GM21515 (cell line): ENCODE data around the gene CSNK1G2.

Source experiments
- ATAC-seq: cut with Tn5 transposase; IDR thresholded peaks from one replicate; pipeline ENCODE4 v1.9.1; 2021; ENCODE audit not compliant: unreplicated experiment

The CSNK1G2 gene

GRCh38 chr19:1962674-1963073 lies 21.7 kb downstream of the CSNK1G2 start:
- no peak for ATAC-seq

DNA sequence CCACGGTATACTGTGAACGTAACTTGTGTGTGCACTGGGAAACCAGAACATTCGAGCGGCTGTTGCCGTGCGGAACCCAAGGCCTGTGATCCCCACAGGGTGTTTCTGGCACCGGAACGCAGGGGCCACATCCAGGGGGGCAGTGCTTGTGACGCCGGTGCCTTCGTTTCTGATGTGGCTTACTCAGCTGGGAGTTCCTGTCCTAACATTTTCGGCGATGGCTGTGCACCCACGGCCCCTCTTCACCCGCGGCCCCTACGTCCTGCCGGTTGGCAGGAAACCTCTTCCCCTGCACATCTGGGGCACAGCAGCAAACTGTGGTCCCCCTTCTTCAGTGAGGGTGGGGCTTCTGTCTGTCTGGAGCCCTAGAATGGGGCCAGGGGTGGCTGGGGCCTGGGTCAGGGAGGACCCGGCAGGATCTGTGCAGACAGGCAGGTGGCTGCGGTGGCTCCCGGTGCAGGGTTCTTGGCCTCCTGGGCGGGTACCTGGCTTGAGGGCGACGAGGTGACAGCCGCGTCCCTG lies 26.2 kb downstream of the CSNK1G2 start:
- no peak for ATAC-seq

DNA sequence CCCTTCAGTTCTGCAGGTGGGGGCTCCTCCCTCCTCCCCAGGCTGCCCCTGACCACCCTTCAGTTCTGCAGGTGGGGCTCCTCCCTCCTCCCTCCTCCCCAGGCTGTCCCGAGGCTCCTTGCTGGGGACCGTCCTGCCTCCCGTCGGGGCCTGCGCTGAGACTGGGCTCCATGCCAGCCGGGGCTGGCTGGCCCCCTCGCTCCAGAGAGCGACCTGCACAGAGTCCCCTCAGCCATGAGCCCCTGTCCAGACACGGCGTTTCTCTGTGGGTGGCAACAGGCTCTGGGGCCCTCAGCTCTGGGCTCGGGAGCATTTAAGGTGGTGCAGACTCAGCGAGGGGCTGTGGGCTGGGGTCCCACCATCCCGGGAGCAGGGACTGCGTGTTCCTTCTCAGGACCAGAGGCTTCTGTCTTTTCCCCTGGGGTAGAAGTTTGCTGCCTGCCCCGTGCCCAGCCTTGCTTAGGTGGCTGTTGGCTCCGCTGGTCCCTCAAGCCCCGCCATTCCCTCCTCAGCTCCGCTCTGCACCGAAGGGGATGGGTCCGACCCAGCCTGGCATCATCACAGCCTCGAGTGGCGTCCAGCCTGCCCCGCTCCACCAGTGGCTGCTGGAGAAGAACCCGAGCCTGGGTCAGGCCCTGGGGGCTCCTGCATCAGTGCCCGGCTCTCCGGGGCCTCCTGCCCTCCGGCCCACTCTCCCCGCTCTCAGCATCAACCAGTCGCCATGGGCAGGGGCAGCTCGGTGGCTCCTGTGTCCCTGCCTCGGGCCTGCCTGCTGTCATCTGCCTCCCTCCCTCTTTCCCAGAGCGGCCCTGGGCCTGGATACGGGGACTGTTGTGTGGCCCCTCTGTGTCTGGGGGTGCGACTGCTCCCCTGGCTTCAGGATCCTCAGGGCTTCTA lies 27.6 kb downstream of the CSNK1G2 start:
- no peak for ATAC-seq

- ATAC-seq: no peak
These were observed 28.4 kb downstream of the CSNK1G2 start for GRCh38 chr19:1969176-1970002.

DNA sequence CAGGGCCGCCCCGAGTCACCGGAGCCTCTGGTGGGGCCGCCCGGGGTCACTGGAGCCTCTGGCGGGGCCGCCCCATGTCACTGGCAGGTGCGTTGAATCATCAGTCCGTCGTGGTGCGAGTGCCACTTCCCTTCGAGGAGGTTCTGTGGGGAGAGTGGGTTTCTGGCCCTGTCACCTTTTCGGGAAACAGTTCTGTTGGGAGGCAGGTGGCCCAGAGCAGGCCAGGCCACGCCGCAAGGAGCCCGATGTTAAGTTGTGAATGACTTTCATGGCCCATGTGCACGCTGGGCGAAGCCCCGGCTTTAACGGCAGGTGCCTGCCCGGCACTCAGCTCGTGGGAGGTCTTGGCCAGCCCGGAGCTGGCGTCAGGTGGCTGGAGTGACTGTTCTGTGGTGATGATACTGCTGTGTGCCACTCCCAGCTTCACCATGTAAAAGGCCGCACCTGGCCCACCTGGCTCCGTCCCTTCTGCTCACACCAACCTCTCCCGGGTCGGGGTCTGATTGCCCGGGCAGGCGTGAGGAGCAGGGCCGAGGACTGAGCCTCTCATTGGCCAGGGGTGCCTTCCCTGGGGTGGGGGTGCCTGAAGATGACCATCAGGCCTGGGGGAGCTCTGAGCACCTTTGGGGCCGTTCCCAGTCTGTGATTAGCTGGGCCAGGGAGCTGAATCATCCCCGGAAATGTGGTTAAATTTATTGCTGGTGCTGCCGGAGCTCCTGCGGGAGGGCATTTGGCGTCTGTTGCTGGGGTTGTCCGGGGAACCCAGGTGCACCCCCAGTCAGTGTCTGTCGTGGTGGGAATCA lies 29.2 kb downstream of the CSNK1G2 start:
- no peak for ATAC-seq

DNA sequence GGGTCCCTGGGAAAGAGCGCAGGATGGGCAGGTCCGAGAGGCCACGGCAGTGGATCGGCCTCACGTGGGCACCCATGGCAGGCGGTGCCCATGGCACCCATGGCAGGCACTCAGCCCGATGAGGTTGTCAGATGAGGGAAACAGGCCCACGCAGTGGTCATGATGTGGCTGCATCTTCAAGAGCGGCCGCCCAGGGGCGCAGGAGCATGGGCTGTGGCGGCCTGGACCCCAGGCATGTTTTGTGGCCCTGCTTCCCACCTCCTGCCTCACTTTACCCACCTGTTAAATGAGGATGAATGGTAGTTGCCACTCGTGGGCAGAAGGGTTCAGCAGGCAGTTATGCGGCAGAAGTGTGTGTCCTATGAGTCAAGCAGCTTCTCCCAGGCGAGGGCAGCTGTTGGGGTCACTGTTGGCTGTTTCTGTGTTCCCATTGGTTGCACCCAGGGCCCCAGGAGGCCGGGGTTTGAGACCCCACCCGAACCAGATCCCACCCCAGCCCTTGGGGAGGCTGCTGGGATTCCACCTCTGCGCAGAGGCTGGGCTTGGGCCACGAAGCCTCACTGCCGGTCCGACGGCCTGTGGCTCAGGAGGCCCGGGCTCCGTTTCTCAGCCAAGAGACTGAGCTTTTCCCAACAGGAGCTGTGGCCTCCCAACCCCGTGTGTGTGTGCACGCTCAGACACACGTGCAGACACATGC lies 30.0 kb downstream of the CSNK1G2 start:
- ATAC-seq: no peak

DNA sequence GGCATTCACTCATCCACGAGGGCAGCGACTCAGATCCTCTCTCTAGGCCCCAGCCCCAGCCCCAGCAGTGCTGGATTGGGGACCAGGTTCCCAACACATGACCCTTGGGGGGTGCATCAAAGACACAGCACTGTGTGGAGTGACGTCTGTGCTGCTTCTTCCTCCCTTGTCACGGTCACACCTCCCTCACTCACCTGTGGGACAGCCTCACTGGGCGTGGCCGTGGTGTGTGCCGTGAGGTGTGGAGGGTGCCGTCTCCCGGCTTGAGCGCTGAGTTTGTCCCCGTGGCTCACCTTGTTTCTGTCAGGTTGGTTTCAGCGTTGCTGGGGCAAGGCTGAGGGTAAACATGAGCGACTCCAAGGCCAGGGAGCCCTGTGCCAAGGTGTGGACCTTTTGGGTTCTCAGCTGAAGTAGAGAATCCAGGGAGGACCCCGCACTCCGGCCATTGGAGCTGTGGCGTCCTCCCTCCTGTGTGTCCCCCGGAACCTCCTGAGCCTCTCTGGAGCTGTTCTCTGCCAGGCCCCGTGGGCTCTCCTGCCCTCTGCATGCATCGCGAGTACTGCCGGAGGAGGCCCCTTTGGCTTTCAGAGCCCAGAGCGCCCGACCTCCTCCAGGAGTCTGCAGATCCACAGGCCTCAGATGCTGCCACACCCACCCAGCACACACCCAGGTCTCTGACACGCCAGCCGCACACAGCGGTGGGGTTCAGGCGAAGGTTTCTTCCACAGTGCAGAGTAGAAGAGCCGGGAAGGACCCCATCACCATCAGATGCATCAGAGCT lies 33.6 kb downstream of the CSNK1G2 start:
- ATAC-seq: no peak

DNA sequence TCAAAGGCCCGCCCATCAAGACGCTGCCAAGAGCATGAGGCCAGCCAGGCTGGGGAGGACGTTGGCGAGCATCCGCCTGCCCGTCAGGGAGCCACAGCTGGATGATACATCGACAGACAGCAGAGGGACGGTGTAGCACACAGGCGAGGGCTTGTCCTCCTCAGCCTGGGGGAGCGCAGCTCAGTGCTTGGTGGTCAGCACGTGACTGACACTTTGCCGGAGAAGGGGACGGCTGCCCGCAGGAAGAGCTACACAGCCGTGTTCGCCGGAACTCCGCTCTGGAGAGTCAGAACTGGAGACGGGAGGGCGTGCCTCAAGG lies 34.1 kb downstream of the CSNK1G2 start:
- no peak for ATAC-seq

DNA sequence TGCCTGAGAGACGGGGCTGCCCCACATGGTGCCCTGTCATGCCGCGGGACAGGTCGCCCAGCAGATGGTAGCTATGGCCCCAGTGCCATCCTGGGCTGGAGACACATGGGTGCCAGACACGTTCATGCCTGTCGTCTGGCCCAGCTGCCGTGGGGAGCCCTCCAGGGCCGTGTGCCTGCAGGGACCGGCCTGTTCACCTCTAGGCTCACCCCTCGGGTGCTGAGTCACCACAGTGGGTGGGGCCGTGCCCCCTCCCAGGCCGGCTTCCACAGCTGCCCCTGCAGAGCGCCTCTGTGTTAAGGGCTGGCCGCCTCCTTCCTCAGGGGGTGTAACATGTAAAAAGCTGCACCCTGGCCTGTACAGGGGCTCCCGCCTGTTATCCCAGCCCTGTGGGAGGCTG lies 36.1 kb downstream of the CSNK1G2 start:
- no peak for ATAC-seq

- no peak for ATAC-seq
These were observed 37.4 kb downstream of the CSNK1G2 start for GRCh38 chr19:1978346-1978894.

DNA sequence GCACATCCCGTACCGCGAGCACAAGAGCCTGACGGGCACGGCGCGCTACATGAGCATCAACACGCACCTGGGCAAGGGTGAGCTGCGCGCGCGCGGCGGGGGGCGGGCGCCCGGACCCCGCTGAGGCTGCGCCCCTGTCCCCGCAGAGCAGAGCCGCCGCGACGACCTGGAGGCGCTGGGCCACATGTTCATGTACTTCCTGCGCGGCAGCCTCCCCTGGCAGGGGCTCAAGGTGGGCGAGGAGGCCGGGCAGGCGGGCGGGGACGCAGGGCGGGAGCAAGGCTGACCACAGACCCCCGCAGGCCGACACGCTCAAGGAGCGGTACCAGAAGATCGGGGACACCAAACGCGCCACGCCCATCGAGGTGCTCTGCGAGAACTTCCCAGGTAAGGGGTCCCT lies 38.0 kb downstream of the CSNK1G2 start:
- no peak for ATAC-seq

DNA sequence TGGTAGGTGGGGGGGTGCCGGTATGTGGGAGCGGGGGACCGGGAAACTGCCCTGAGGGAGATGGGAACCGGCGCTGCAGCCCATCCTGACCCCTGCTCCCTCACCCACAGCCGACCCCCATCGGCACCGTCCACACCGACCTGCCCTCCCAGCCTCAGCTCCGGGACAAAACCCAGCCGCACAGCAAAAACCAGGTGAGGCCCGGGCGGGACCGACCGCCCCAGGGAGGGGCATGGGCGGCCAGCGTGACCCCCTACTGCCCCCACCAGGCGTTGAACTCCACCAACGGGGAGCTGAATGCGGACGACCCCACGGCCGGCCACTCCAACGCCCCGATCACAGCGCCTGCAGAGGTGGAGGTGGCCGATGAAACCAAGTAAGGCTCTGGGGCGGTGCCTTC lies 38.7 kb downstream of the CSNK1G2 start:
- ATAC-seq: no peak

- ATAC-seq: no peak
These were observed 39.3 kb downstream of the CSNK1G2 start for GRCh38 chr19:1980091-1980808.

GRCh38 chr19:1980809-1981181 lies 39.8 kb downstream of the CSNK1G2 start:
- ATAC-seq: no peak

DNA sequence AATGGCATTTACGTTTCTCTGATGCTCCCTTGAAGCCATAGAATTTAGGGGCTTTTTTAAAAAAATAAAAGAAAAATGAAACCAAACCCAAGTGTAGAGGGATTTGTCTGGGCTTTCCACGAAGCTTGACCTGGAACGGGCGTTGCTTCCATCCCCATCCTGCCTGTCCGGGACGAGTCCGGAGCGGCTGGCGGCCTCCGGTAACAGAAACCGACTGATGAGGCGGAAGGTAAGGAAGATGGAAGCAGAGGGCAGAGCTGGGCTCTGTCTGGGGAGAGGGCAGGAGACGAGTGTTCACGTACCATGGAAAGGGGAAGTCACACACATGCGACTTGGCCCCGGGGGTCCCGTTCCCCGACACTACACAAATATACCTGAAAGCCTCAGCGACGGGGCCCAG lies 40.3 kb downstream of the CSNK1G2 start:
- ATAC-seq: no peak

DNA sequence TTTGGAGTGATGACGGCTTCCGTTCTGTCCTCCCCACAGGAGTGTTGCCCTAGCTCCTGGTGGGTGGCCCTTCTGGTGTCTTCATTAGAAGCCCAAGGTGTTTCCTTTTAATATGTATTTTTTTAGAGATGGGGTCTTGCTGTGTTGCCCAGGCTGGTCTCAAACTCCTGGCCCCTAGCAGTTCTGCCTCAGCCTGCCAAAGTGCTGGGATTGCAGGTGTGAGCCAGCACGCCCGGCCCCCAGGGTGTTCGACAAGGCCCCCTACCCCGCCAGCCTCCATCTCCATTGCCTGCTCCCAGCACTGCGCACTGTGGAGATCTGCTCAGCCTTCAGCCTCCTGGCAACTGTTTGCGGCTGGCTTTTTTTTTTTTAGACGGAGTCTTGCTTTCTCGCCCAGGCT lies 43.4 kb downstream of the CSNK1G2 start:
- no peak for ATAC-seq

DNA sequence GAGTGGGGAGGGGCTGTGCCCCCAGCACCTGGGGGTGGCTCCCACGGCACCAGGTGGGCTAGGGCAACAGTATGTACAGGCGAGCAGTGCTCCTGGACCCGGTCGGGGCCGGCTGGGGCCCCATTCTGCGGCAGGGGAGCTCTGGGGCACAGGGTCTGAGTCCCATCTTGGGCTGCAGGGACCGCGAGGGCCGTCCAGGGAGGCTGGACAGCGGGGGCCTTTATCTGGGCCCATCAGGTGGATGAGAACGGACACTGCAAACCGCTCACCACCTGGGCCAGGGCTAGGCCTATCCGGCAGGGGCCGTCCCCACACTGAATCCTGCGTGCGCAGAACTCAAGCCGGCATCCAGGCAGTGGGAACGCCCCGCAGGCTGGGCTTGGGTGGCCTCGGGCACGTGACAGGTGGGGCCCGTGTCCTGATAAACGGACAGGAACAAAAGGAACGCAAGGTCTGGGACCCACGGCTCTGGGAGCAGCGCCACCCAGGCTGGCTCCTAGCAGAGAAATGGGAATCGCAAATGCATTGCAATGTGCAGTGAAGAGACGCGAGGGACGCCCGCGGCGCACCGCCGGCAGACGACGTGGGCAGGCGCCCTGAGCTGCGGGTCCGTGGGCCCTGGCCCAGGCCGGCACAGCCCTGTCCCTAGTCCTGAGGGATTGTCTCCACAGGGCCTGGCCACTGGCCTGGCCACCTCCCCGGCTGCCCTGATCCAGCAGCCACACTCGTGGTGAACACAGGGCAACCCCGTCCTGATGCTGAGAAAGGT lies 44.8 kb downstream of the CSNK1G2 start:
- no peak for ATAC-seq
